NCI-H2227 treated with DMSO at 0.1 percent for 48 hours (cell line): ENCODE results near the gene PRDM5.
"Not testable (repeated sequence)": the region's sequence is repeated elsewhere in the genome, so short reads cannot be mapped to it uniquely, and the experiment has no call there.

Experiments used
- DNase-seq: peaks from one replicate; lab custom pipeline; 2025; lab: John Stamatoyannopoulos, UW

PRDM5 gene

GRCh38 chr4:120753854-120754253 is 168.7 kb downstream of the PRDM5 start:
- no peak for DNase-seq

- DNase-seq, result no peak
Measured at GRCh38 chr4:120750152-120750525, 172.4 kb downstream of the PRDM5 start.

GRCh38 chr4:120749445-120750151 is 172.9 kb downstream of the PRDM5 start:
- DNase-seq, result no peak

GRCh38 chr4:120741636-120742035 is 180.9 kb downstream of the PRDM5 start:
- DNase-seq, result not testable (repeated sequence)

- DNase-seq, result no peak
Measured at GRCh38 chr4:120736312-120736711, 186.2 kb downstream of the PRDM5 start.

- DNase-seq, result no peak
Measured at GRCh38 chr4:120733968-120734367, 188.6 kb downstream of the PRDM5 start.

GRCh38 chr4:120733054-120733453 is 189.5 kb downstream of the PRDM5 start:
- no peak for DNase-seq

GRCh38 chr4:120731561-120731960 is 191.0 kb downstream of the PRDM5 start:
- DNase-seq, result no peak

- DNase-seq, result no peak
Measured at GRCh38 chr4:120730777-120731320, 191.7 kb downstream of the PRDM5 start.

GRCh38 chr4:120728892-120729675 is 193.4 kb downstream of the PRDM5 start:
- no peak for DNase-seq

- DNase-seq, result no peak
Measured at GRCh38 chr4:120725639-120726580, 196.6 kb downstream of the PRDM5 start.

- DNase-seq, result no peak
Measured at GRCh38 chr4:120724656-120725055, 197.9 kb downstream of the PRDM5 start.

GRCh38 chr4:120723986-120724385 is 198.5 kb downstream of the PRDM5 start:
- no peak for DNase-seq

- DNase-seq, result no peak
Measured at GRCh38 chr4:120723105-120723504, 199.4 kb downstream of the PRDM5 start.

GRCh38 chr4:120722655-120723054 is 199.9 kb downstream of the PRDM5 start:
- DNase-seq, result no peak

- DNase-seq, result no peak
Measured at GRCh38 chr4:120720354-120720934, 202.1 kb downstream of the PRDM5 start.

GRCh38 chr4:120718979-120719566 is 203.5 kb downstream of the PRDM5 start:
- no peak for DNase-seq

- no peak for DNase-seq
Measured at GRCh38 chr4:120716346-120716745, 206.2 kb downstream of the PRDM5 start.

- no peak for DNase-seq
Measured at GRCh38 chr4:120714417-120715010, 208.0 kb downstream of the PRDM5 start.

GRCh38 chr4:120709991-120710390 is 212.5 kb downstream of the PRDM5 start:
- no peak for DNase-seq

- DNase-seq, result no peak
Measured at GRCh38 chr4:120704538-120704937, 218.0 kb downstream of the PRDM5 start.
